Stimulated activated effector memory CD8-positive, alpha-beta T cell treated with anti-CD3 and anti-CD28 coated beads, Interleukin-12 subunit alpha, Interleukin-12 subunit beta, amount 100 ng/mL, for 72 hours (primary cell): ENCODE measurements around the gene ZNF281.

Source experiments
- ATAC-seq: fragments of 150-1000 bp; cut with Tn5 transposase; 2 replicates; pipeline ENCODE4 v1.10.0; 2021
- DNase-seq, 2 donors: peaks; one replicate each; pipeline ENCODE4 v3.0.0; 2021 to 2022; ENCODE audit warnings: low spot score in 2 of 2
- H3K27ac Mint-ChIP-seq: one replicate; pipeline ENCODE4 v1.8.0; 2022; ENCODE audit warnings: mild to moderate bottlenecking, mixed read lengths
- H3K36me3 Mint-ChIP-seq: one replicate; pipeline ENCODE4 v1.8.0; 2022; ENCODE audit warnings: mild to moderate bottlenecking, mixed read lengths
- H3K4me1 Mint-ChIP-seq: one replicate; pipeline ENCODE4 v1.8.0; 2022; ENCODE audit warnings: mixed read lengths
- H3K4me3 Mint-ChIP-seq: one replicate; pipeline ENCODE4 v1.8.0; 2022; ENCODE audit warnings: mild to moderate bottlenecking, mixed read lengths
- H3K9me3 Mint-ChIP-seq: one replicate; pipeline ENCODE4 v1.8.0; 2022; ENCODE audit warnings: mixed read lengths

ZNF281 gene

DNA sequence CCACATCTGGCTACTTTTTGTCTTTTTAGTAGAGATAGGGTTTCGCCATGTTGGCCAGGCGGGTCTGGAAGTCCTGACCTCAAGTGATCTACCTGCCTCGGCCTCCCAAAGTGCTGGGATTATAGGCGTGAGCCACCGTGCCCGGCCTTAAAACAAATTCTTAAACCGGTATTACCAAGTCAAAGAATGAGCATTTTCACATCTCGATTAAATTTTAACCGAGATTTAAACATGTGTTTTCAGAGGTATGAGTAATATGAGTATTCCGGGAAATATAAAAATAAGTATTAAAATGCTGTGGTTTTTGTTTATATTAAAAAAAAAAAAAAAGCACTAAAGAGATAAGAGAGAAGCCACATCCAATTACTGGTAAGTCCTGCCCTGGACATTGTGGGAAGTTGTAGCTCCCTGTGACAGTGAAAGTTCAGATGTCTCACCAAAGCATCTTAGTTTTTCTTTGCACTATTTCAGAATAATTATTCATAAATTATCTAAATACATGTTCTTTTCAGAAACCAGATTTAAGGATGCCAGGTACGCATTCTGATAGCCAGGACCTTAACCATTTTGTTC lies 24.9 kb downstream of the ZNF281 start:
- Mint-ChIP-seq H3K9me3 (no peaks in the 10 kb centered on the region), H3K36me3 (no peaks in the 10 kb centered on the region), H3K27ac (no peak overlapping the region), H3K4me1 (no peaks in the 10 kb centered on the region), H3K4me3 (no peak overlapping the region)
- no peak for DNase-seq
- no peak for ATAC-seq

DNA sequence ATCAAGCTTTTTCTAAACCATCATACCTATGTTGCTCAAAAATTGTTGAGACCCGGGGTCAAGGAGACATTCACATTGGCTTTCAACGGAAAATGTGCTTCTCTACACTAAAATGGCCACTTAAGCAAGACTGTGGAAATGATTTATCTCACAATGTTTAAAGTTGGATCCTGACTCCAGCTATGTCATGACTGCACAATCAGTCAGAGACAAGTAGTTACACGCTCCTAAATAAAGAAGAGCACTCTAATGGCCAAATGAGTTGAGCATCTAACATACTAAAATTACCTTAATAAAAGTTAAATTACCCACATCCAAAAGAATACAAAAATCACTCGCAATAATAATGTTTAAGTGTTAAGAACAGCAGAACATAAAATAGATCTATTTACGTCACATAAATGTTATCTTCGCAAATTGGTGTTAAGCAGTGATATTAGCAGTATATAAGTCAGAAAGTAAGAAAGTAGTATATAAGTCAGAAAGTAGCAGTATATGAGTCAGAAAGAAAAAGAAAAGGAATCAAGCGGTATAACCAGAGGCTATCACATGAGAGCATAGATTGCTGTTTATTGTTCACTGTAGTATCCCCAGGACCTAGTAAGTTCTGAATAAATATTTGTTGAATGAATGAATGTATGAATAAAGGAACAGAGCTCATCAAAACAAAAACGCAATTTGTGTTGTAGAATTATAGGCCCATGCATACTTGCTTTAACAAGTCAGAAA lies 28.4 kb downstream of the ZNF281 start:
- no peaks in the 10 kb centered on the region for H3K4me1 Mint-ChIP-seq
- no peak for DNase-seq
- no peak overlapping the region for H3K27ac Mint-ChIP-seq
- ATAC-seq: peak; percentile 48
- H3K36me3 Mint-ChIP-seq: no peaks in the 10 kb centered on the region
- H3K9me3 Mint-ChIP-seq: no peaks in the 10 kb centered on the region
- no peak overlapping the region for H3K4me3 Mint-ChIP-seq

DNA sequence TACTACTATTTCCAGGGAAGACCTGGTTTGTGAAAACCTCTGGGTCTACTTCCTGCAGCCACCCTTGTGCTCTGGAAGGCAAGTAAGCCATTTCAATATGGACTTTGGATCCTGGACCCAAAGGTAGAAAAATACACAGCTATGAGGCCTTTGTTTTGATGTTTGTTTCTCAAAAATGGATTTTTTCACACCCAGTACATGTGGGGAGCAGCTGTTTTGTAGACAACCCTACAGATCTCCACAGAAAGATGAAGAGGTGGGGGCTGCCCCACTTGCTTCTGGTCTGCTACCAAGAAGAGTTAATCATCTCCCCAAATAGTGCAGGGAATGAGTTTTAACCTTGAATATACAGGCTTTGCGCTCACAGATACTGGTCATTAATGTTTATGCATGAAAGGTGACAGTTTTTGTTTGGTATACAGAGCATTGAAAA lies 29.2 kb downstream of the ZNF281 start:
- Mint-ChIP-seq H3K4me3 (no peak overlapping the region), H3K27ac (no peak overlapping the region), H3K4me1 (no peaks in the 10 kb centered on the region), H3K36me3 (no peaks in the 10 kb centered on the region), H3K9me3 (no peaks in the 10 kb centered on the region)
- ATAC-seq (peak; percentile 87), DNase-seq (no peak)

- no peak overlapping the region for H3K27ac Mint-ChIP-seq
- H3K4me3 Mint-ChIP-seq: no peak overlapping the region
- H3K9me3 Mint-ChIP-seq: no peaks in the 10 kb centered on the region
- DNase-seq (no peak), ATAC-seq (no peak)
- no peaks in the 10 kb centered on the region for H3K4me1 Mint-ChIP-seq
- H3K36me3 Mint-ChIP-seq: no peaks in the 10 kb centered on the region
Observed at GRCh38 chr1:200379940-200380588, 29.8 kb downstream of the ZNF281 start.

DNA sequence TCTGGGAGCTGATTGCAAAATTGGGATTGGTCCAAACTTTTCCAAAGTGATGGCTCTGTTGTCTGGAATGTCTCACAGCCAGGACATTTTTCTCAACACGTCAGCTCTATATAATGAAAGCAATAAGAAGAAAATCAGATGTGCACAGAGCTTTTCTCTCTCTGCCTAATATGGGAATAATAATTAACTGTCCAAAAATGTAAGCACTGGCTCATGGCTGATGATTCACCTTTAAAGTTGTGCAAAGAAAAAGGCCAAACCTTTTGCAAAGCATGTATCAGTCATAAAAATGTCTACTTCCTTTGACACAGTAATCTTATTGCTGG lies 30.4 kb downstream of the ZNF281 start:
- H3K27ac Mint-ChIP-seq: no peak overlapping the region
- no peaks in the 10 kb centered on the region for H3K9me3 Mint-ChIP-seq
- no peaks in the 10 kb centered on the region for H3K36me3 Mint-ChIP-seq
- H3K4me1 Mint-ChIP-seq: no peaks in the 10 kb centered on the region
- no peak for DNase-seq
- ATAC-seq: no peak
- no peak overlapping the region for H3K4me3 Mint-ChIP-seq

- no peaks in the 10 kb centered on the region for H3K4me1 Mint-ChIP-seq
- H3K36me3 Mint-ChIP-seq: no peaks in the 10 kb centered on the region
- H3K27ac Mint-ChIP-seq: no peak overlapping the region
- no peaks in the 10 kb centered on the region for H3K9me3 Mint-ChIP-seq
- no peak for ATAC-seq
- DNase-seq: no peak
- H3K4me3 Mint-ChIP-seq: no peak overlapping the region
Observed at GRCh38 chr1:200378096-200378495, 31.7 kb downstream of the ZNF281 start.

GRCh38 chr1:200376528-200376927 lies 33.3 kb downstream of the ZNF281 start:
- Mint-ChIP-seq H3K27ac (no peak overlapping the region), H3K36me3 (no peaks in the 10 kb centered on the region), H3K4me1 (no peaks in the 10 kb centered on the region), H3K4me3 (no peak overlapping the region), H3K9me3 (no peaks in the 10 kb centered on the region)
- ATAC-seq: no peak
- no peak for DNase-seq

- no peak overlapping the region for H3K4me3 Mint-ChIP-seq
- no peaks in the 10 kb centered on the region for H3K36me3 Mint-ChIP-seq
- ATAC-seq (no peak), DNase-seq (no peak)
- H3K4me1 Mint-ChIP-seq: no peaks in the 10 kb centered on the region
- H3K9me3 Mint-ChIP-seq: no peaks in the 10 kb centered on the region
- H3K27ac Mint-ChIP-seq: no peak overlapping the region
Observed at GRCh38 chr1:200374569-200375295, 35.1 kb downstream of the ZNF281 start.

GRCh38 chr1:200373811-200374231 lies 36.0 kb downstream of the ZNF281 start:
- Mint-ChIP-seq H3K9me3 (no peaks in the 10 kb centered on the region), H3K27ac (no peak overlapping the region), H3K36me3 (no peaks in the 10 kb centered on the region), H3K4me1 (no peaks in the 10 kb centered on the region), H3K4me3 (no peak overlapping the region)
- no peak for ATAC-seq
- no peak for DNase-seq

GRCh38 chr1:200372885-200373181 lies 37.0 kb downstream of the ZNF281 start:
- ATAC-seq: no peak
- no peaks in the 10 kb centered on the region for H3K9me3 Mint-ChIP-seq
- no peak for DNase-seq
- H3K27ac Mint-ChIP-seq: no peak overlapping the region
- no peak overlapping the region for H3K4me3 Mint-ChIP-seq
- H3K4me1 Mint-ChIP-seq: no peaks in the 10 kb centered on the region
- H3K36me3 Mint-ChIP-seq: no peaks in the 10 kb centered on the region

GRCh38 chr1:200372095-200372884 lies 37.5 kb downstream of the ZNF281 start:
- DNase-seq: no peak
- no peaks in the 10 kb centered on the region for H3K36me3 Mint-ChIP-seq
- no peaks in the 10 kb centered on the region for H3K4me1 Mint-ChIP-seq
- H3K4me3 Mint-ChIP-seq: no peak overlapping the region
- ATAC-seq: no peak
- no peak overlapping the region for H3K27ac Mint-ChIP-seq
- no peaks in the 10 kb centered on the region for H3K9me3 Mint-ChIP-seq

- no peak overlapping the region for H3K27ac Mint-ChIP-seq
- DNase-seq (no peak), ATAC-seq (no peak)
- no peaks in the 10 kb centered on the region for H3K4me1 Mint-ChIP-seq
- no peaks in the 10 kb centered on the region for H3K36me3 Mint-ChIP-seq
- no peaks in the 10 kb centered on the region for H3K9me3 Mint-ChIP-seq
- no peak overlapping the region for H3K4me3 Mint-ChIP-seq
Observed at GRCh38 chr1:200369706-200370105, 40.1 kb downstream of the ZNF281 start.

DNA sequence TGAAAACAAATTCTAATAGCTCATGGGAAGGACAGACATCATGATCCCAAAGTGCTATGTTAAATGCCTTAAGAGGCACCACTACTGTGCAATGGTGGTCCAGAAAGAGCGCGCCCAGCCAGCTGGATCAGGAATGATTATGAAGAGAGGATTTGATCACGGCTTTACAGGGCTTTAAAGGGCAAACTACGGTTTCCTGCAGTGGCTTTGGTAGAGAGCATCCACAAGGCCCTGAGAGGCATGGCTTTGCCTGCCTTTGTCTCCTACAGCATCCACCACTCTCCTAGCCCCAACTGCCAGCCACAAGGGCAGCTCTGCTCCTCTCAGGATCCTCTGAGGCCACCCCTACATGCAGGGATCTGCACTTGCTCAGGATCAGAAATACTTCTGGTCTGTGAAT lies 40.7 kb downstream of the ZNF281 start:
- ATAC-seq (no peak), DNase-seq (no peak)
- Mint-ChIP-seq H3K36me3 (no peaks in the 10 kb centered on the region), H3K4me3 (no peak overlapping the region), H3K4me1 (no peaks in the 10 kb centered on the region), H3K27ac (no peak overlapping the region), H3K9me3 (no peaks in the 10 kb centered on the region)

DNA sequence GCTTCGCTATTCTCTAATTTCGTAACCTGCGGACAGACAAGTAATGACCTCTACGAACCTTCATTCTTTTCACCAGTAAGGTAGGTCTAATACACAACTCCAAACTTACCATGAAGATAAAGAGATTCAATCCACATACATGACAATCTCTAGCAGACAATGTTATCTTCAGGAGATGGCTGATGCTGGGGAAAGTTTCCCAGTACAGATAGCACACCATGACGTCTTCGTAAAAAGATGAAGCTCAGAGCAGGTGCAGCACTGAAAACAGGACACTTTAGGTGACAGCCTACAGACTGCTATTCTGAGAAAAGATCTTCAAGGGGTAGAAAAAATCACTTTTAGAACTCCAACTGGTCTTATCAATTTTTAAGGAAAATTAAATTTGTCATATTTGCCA lies 41.3 kb downstream of the ZNF281 start:
- H3K4me1 Mint-ChIP-seq: no peaks in the 10 kb centered on the region
- no peaks in the 10 kb centered on the region for H3K9me3 Mint-ChIP-seq
- H3K27ac Mint-ChIP-seq: no peak overlapping the region
- no peak overlapping the region for H3K4me3 Mint-ChIP-seq
- DNase-seq (no peak), ATAC-seq (no peak)
- H3K36me3 Mint-ChIP-seq: no peaks in the 10 kb centered on the region

DNA sequence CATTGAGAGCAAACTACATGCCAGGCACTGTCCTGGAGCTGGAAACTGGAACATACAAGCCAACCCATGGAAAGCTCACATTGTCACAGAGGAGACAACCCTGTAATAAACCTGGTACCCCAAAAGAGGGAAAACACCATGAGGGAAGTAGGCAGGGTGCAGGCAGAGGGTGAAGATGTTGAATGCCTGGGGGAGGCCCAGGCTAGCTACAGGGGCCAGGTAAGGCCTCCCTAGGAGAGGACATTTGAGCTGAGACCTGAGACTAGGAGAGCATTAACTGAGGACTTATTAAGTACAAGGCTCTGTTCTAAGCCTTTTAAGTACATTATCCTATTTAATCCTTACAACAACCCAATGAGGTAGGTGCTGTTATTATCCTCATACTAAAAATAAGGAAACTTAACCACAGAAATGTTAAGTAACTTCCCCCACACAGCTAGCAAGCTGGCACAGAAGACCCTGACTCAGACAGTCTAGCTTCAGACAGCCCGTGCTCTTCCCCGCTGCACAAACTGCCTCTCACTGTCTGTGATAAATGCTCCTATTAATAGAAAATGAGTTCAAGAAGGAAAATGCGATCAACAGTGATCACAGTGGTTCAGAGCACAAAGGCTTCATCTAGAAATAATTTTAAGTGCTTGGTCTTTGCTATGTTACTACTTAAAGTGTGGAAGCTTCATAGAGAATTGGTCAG lies 41.8 kb downstream of the ZNF281 start:
- no peaks in the 10 kb centered on the region for H3K9me3 Mint-ChIP-seq
- H3K4me1 Mint-ChIP-seq: no peaks in the 10 kb centered on the region
- H3K27ac Mint-ChIP-seq: peak overlapping the region; percentile 77
- H3K4me3 Mint-ChIP-seq: no peak overlapping the region
- H3K36me3 Mint-ChIP-seq: no peaks in the 10 kb centered on the region
- DNase-seq: no peak
- ATAC-seq: no peak
